ENCODE measurements around the gene AFAP1L1. TPM values are rescaled to one million over a fixed set of nuclear protein-coding genes. Genes with fewer than 3 reads are reported as not detected.

The AFAP1L1 gene
- total and polyA plus RNA-seq, 2 of the 13 experiments (the other 11 are each of a cell fraction or from before 2014, with no cell fraction given), result 0.38 to 1.0 TPM

- TF ChIP-seq TFE3 (CRISPR knock-in tag; IDR thresholded peaks at IDR 0.05) (0 out of 2 replicates have a peak, but pooled peaks have one; percentile 44), ZNF703 (CRISPR knock-in tag; IDR thresholded peaks at IDR 0.05; ENCODE audit: borderline replicate concordance) (no peak), YEATS4 (CRISPR knock-in tag; IDR thresholded peaks at IDR 0.05; ENCODE audit: borderline replicate concordance) (no peak), BCLAF1 (IDR thresholded peaks at IDR 0.05) (no peak), ZNF484 (CRISPR knock-in tag; IDR thresholded peaks at IDR 0.05; ENCODE audit: borderline replicate concordance, low read depth) (no peak), KDM2A (CRISPR knock-in tag; IDR thresholded peaks at IDR 0.05; ENCODE audit: borderline replicate concordance, low read depth) (peak; percentile 58; the same call in 1 of the 2 replicates), ZNF205 (CRISPR knock-in tag; IDR thresholded peaks at IDR 0.05) (peak; percentile 66; the same call in 1 of the 2 replicates), CTCF (CRISPR knock-in tag; IDR thresholded peaks at IDR 0.05) (peak; percentile 94), HDAC6 (IDR thresholded peaks at IDR 0.05; ENCODE audit: low read depth, low read length) (no peak), PITX1 (CRISPR knock-in tag; IDR thresholded peaks at IDR 0.05) (peak; percentile 48; the same call in 1 of the 2 replicates), HES4 (CRISPR knock-in tag; IDR thresholded peaks at IDR 0.05; ENCODE audit: borderline replicate concordance) (no peak), PHF5A (CRISPR knock-in tag; IDR thresholded peaks at IDR 0.05; ENCODE audit: low read depth, unreplicated experiment) (peak; percentile 50), ZBTB34 (CRISPR knock-in tag; IDR thresholded peaks at IDR 0.05) (0 out of 2 replicates have a peak, but pooled peaks have one; percentile 25), TSC22D2 (CRISPR knock-in tag; IDR thresholded peaks at IDR 0.05; ENCODE audit: borderline replicate concordance) (no peak), ZNF792 (CRISPR knock-in tag; IDR thresholded peaks at IDR 0.05) (peak; percentile 87), FOXM1 (CRISPR knock-in tag; IDR thresholded peaks at IDR 0.05) (no peak), FIP1L1 (IDR thresholded peaks at IDR 0.05; ENCODE audit: borderline replicate concordance, insufficient read depth, low read depth, low read length) (no peak), ZNF280D (CRISPR knock-in tag; IDR thresholded peaks at IDR 0.05) (0 out of 2 replicates have a peak, but pooled peaks have one; percentile 61)
Measured at GRCh38 chr5:149367249-149367971, 95.8 kb downstream of the AFAP1L1 start (continued).

Data from HepG2 (cell line).